Thymus (tissue), 11 donors: ENCODE data around the gene NSFL1C. TPM values are rescaled to one million over a fixed set of nuclear protein-coding genes. Genes with fewer than 3 reads are reported as not detected.

ENCODE experiments used
- DNase-seq, 9 donors: peaks; one replicate each; pipeline ENCODE4 v3.0.0-alpha.2; 2013; ENCODE audit warnings: low spot score in 9 of 9, low read depth in 6 of 9, missing footprints in 1 of 9
- H3K27ac ChIP-seq, 2 donors: one replicate each; pipeline ENCODE4 v1.5.1; 2013; ENCODE audit warnings: control low read depth in 1 of 2, low read depth in 1 of 2, low read length in 1 of 2, mild to moderate bottlenecking in 1 of 2, moderate library complexity in 1 of 2
- H3K27me3 ChIP-seq, 2 donors: one replicate each; pipeline ENCODE4 v1.5.1; 2013; ENCODE audit warnings: low read length in 1 of 2; ENCODE audit not compliant: control insufficient read depth in 2 of 2, insufficient read depth in 1 of 2
- H3K36me3 ChIP-seq, 2 donors: one replicate each; pipeline ENCODE4 v1.5.1; 2013; ENCODE audit warnings: low read length in 1 of 2, mild to moderate bottlenecking in 1 of 2, moderate library complexity in 1 of 2; ENCODE audit not compliant: control insufficient read depth in 2 of 2, insufficient read depth in 2 of 2
- H3K4me1 ChIP-seq, 2 donors: one replicate each; pipeline ENCODE4 v1.5.1; 2013; ENCODE audit warnings: low read length in 2 of 2; ENCODE audit not compliant: control insufficient read depth in 2 of 2, insufficient read depth in 2 of 2
- H3K4me3 ChIP-seq, 2 donors: one replicate each; pipeline ENCODE4 v1.5.1; 2013; ENCODE audit warnings: low read length in 2 of 2, control low read depth in 1 of 2, mild to moderate bottlenecking in 1 of 2
- H3K9me3 ChIP-seq, 2 donors: one replicate each; pipeline ENCODE4 v1.5.1; 2013; ENCODE audit warnings: low read length in 1 of 2, mild to moderate bottlenecking in 1 of 2; ENCODE audit not compliant: control insufficient read depth in 2 of 2, insufficient read depth in 1 of 2
- WGBS: extraction: QIAGEN DNeasy Blood & Tissue Kit; methylation state at CpG from one replicate; pipeline ENCODE4 v1.1.7; 2013; 5-methylcytosine and 5-hydroxymethylcytosine counted together
- polyA plus RNA-seq: library from polyadenylated mRNA; stranded (reverse); fragments of 200-250 nt; gene quantifications from one replicate; pipeline ENCODE4 v1.2.3, GENCODE V29; 2013
- total RNA-seq: library from RNA; stranded (reverse); fragments of 120-200 nt; gene quantifications from one replicate; pipeline ENCODE4 v1.2.4, GENCODE V29; 2013
- donor health status: healthy.

The NSFL1C gene
- total and polyA plus RNA-seq, 2 donors: 36.1 to 48.0 TPM

DNA sequence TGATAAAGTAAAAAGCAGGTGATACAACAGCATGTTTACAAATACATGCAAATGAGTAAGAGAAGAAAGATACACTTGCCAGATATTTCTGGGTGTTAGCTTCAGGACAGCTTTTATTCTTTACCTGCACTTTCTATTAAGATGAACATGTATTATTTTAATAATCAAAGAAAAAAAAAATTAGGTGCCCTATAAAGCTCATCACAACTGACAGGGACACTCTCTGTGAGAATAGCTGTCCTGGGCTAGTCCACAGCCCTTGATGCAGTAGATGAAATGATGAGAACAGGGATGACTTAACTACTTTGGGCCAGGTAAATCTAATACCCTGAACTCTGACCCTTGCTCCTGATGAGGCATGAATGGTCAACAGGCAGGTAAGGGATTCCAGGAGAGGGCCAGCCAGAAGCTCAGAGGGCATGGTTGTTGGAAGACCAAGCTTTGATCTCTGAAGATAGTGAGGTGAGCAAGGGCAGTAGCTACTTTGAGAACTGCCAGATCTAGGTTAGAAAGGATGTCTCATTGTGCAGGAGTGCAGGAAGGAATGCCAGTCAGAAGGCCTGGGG lies 15.6 kb downstream of the NSFL1C start:
- no peak for DNase-seq
- Histone ChIP-seq H3K4me1 (no peaks in the 10 kb centered on the region), H3K36me3 (peaks cover 84 to 97% of the 10 kb centered on the region in 2 donors), H3K4me3 (no peak overlapping the region), H3K27me3 (no peaks in the 10 kb centered on the region), H3K9me3 (peaks cover 2 to 8% of the 10 kb centered on the region in 2 donors), H3K27ac (no peak overlapping the region)

- H3K27me3 ChIP-seq: no peaks in the 10 kb centered on the region
- H3K36me3 ChIP-seq: peaks cover 84 to 97% of the 10 kb centered on the region in 2 donors
- 97% methylated on average over 6 of the region's 6 CpGs for WGBS
- peaks cover 2 to 8% of the 10 kb centered on the region in 2 donors for H3K9me3 ChIP-seq
- H3K27ac ChIP-seq: no peak overlapping the region
- no peak for DNase-seq
- no peaks in the 10 kb centered on the region for H3K4me1 ChIP-seq
- no peak overlapping the region for H3K4me3 ChIP-seq
These were observed 17.3 kb downstream of the NSFL1C start for GRCh38 chr20:1449370-1449769.

DNA sequence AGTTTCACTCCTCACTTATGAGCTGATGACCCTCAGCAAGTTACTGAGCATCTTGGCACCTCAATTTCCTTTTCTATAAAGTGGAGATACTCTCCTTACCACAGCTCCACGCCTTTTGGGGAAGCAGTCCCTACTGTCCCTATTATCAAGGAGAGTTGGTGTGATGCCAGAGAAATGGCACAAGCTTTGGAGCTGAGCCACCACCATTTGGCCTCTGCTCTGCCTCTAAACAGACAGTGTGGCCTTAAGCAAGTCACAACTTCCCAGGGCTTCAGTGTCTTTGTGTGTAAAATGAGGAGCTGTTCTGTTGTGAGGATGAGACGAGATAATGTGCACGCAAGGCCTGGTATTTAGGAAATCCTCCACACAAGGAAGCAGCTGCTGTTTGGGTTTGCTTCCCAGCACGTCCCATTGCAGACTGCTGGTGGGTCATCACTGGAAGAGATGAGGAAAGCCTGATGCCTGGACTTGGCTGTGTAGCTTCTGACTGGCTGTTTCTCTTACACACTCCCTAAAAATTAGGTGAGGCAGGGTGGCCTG lies 18.5 kb downstream of the NSFL1C start:
- 96% methylated on average over 4 of the region's 4 CpGs for WGBS
- Histone ChIP-seq H3K27me3 (no peaks in the 10 kb centered on the region), H3K36me3 (peaks cover 89 to 97% of the 10 kb centered on the region in 2 donors), H3K4me1 (no peaks in the 10 kb centered on the region), H3K27ac (no peak overlapping the region), H3K4me3 (no peak overlapping the region), H3K9me3 (peaks cover 2 to 8% of the 10 kb centered on the region in 2 donors)
- DNase-seq: no peak

- Histone ChIP-seq H3K36me3 (peaks cover 89 to 96% of the 10 kb centered on the region in 2 donors), H3K27me3 (no peaks in the 10 kb centered on the region), H3K4me3 (no peak overlapping the region), H3K9me3 (peaks cover 2 to 5% of the 10 kb centered on the region in 2 donors), H3K4me1 (peaks cover under 1 to 2% of the 10 kb centered on the region in 2 donors), H3K27ac (no peak overlapping the region)
- WGBS: 96% methylated on average over 1 of the region's 1 CpG
- DNase-seq: no peak
These were observed 20.1 kb downstream of the NSFL1C start for GRCh38 chr20:1446536-1446935.

DNA sequence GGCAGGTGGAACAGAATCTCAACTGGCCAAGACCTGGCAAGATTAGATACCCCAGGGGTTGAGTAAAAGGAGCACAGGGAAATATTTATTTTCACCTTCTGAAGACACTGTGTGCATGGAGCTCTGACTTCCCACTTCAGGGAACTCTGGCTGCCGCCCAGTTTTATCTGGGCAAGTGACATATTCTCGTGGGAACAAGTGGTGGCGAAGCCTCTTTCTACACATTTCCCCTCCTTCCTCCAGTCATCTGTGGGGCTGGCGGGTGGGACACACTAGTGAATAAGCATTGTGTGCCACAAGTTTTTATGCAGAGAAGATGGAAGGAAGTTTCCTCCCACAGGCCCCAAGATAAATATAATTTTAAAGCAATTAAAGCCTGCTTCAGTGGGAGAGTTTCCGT lies 23.6 kb downstream of the NSFL1C start:
- H3K4me3 ChIP-seq: no peak overlapping the region
- H3K4me1 ChIP-seq: peaks cover 4 to 10% of the 10 kb centered on the region in 2 donors
- H3K9me3 ChIP-seq: no peaks in the 10 kb centered on the region
- H3K36me3 ChIP-seq: peaks cover 64 to 65% of the 10 kb centered on the region in 2 donors
- 90% methylated on average over 5 of the region's 5 CpGs for WGBS
- no peaks in the 10 kb centered on the region for H3K27me3 ChIP-seq
- DNase-seq: no peak
- H3K27ac ChIP-seq: no peak overlapping the region

DNA sequence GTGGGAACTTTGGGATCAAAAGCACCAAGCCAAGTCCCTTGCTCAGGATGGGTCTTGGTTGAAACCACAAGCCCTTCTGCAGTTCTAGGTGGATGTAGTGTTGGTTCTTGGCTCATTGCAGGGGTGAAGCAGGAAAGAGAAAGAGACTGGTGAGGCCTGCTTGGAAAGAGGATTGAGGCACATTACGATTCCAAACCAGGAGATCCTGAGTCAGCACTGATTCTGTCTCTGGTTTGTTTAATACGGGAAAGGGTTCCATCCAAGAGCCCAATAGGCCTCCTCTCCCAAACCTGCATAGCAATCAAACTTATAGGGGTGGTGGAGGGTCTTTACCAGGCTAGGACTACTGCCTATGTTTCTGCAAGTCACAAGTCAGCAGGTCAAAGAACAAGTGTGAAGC lies 24.3 kb downstream of the NSFL1C start:
- Histone ChIP-seq H3K4me1 (peaks cover 4 to 10% of the 10 kb centered on the region in 2 donors), H3K4me3 (no peak overlapping the region), H3K36me3 (peaks cover 57% of the 10 kb centered on the region in 2 donors), H3K27ac (no peak overlapping the region), H3K9me3 (no peaks in the 10 kb centered on the region), H3K27me3 (no peaks in the 10 kb centered on the region)
- WGBS: 98% methylated on average over 2 of the region's 2 CpGs
- no peak for DNase-seq

- Histone ChIP-seq H3K4me1 (peaks cover 4 to 10% of the 10 kb centered on the region in 2 donors), H3K9me3 (no peaks in the 10 kb centered on the region), H3K4me3 (no peak overlapping the region), H3K27ac (no peak overlapping the region), H3K27me3 (no peaks in the 10 kb centered on the region), H3K36me3 (peaks cover 45 to 47% of the 10 kb centered on the region in 2 donors)
- WGBS: 58% methylated on average over 3 of the region's 3 CpGs
- DNase-seq: peak in 2 of 9 donors; percentile 21 to 53
These were observed 25.5 kb downstream of the NSFL1C start for GRCh38 chr20:1441133-1441532.

- Histone ChIP-seq H3K36me3 (peaks cover 34 to 36% of the 10 kb centered on the region in 2 donors), H3K4me3 (no peak overlapping the region), H3K27me3 (no peaks in the 10 kb centered on the region), H3K4me1 (peaks cover 9 to 15% of the 10 kb centered on the region in 2 donors), H3K9me3 (no peaks in the 10 kb centered on the region), H3K27ac (no peak overlapping the region)
- 83% methylated on average over 6 of the region's 6 CpGs for WGBS
- peak in 2 of 9 donors; percentile 16 to 31 for DNase-seq
These were observed 26.6 kb downstream of the NSFL1C start for GRCh38 chr20:1440024-1440423.

- Histone ChIP-seq H3K36me3 (peaks cover 19% of the 10 kb centered on the region in 2 donors), H3K27me3 (no peaks in the 10 kb centered on the region), H3K4me1 (peaks cover 14 to 23% of the 10 kb centered on the region in 2 donors), H3K4me3 (no peak overlapping the region), H3K27ac (no peak overlapping the region), H3K9me3 (peaks cover 0 to 5% of the 10 kb centered on the region in 2 donors)
- 60% methylated on average over 1 of the region's 1 CpG for whole genome bisulfite sequencing
- no peak for DNase-seq
These were observed 28.3 kb downstream of the NSFL1C start for GRCh38 chr20:1438361-1438760.
